ENCODE data around the gene GOT2.

GOT2 gene

DNA sequence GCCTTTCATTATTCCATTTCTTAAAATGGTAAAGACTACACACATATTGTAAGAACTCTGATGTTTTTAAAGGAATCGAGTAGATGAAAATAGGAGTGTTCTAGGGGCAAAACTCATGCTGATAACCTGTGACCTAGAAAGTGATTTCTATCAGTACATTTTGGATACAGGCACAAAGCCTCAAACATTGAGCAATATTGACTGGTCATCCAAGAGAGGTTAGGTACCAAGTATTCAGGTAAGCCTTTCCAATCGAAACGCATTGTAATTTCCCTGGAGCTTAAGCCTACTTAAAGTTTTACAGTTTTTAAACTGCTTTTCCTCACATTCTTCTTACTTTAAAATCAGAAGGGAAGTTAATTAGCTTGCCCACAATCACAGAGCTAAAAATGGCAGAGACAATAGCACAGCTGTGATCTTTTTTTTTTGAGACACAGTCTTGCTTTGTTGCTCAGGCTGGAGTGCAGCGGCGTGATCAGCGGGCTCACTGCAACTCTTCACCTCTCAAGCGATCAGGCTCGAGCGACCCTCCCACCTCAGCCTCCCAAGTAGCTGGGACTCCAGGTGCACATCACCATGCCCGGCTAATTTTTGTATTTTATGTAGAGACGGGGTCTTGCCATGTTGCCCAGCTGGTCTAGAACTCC, 3.3 kb downstream of the GOT2 start:
- H3K14ac ChIP-seq (ENCODE audit: low read length): no peak overlapping the region
- no peak overlapping the region for H2BK5ac ChIP-seq (ENCODE audit: low read length)
- H4K91ac ChIP-seq (ENCODE audit: low read depth, low read length, poor library complexity): no peak overlapping the region
- no peak overlapping the region for H3K9ac ChIP-seq (ENCODE audit: low read depth, low read length, poor library complexity)
- H3K27me3 ChIP-seq (ENCODE audit: control insufficient read depth in 3 of 3, insufficient read depth in 3 of 3, low read depth in 1 of 3, low read length in 3 of 3): no peaks in the 10 kb centered on the region
- no peak for DNase-seq (ENCODE audit: low spot score)
- peaks cover 3 to 23% of the 10 kb centered on the region in 2 donors for H3K36me3 ChIP-seq (replicated peaks in 1 of 2; ENCODE audit: control insufficient read depth in 2 of 2, insufficient read depth in 2 of 2, low read length in 2 of 2)
- no peak overlapping the region for H2BK12ac ChIP-seq (ENCODE audit: low read length)
- no peak overlapping the region for H2AK5ac ChIP-seq (ENCODE audit: low read depth, low read length)
- H4K8ac ChIP-seq (ENCODE audit: low read depth, low read length): no peak overlapping the region
- peaks cover 5 to 9% of the 10 kb centered on the region in 2 donors for H3K4me1 ChIP-seq (ENCODE audit: control insufficient read depth in 2 of 2, insufficient read depth in 1 of 2, low read depth in 1 of 2, low read length in 2 of 2)
- H3K4ac ChIP-seq (ENCODE audit: low read length): no peak overlapping the region
- no peak overlapping the region for H3K18ac ChIP-seq (ENCODE audit: low read length)
- no CpG with 5 or more reads among the region's 11 CpGs for WGBS, 2 donors (ENCODE audit: extremely low coverage in 2 of 2, insufficient read length in 2 of 2, insufficient replicate concordance in 1 of 2)
- H3K79me1 ChIP-seq (ENCODE audit: low read depth, low read length): peaks cover 5% of the 10 kb centered on the region
- H3K23ac ChIP-seq (ENCODE audit: low read depth, low read length, poor library complexity): no peak overlapping the region
- no peak overlapping the region for H3K4me2 ChIP-seq (ENCODE audit: insufficient read depth, low read length, poor library complexity, severe bottlenecking)
- H3K9me3 ChIP-seq (replicated peaks in 1 of 2; ENCODE audit: control insufficient read depth in 2 of 2, insufficient read depth in 1 of 2, low read depth in 1 of 2, low read length in 2 of 2): no peaks in the 10 kb centered on the region
- H3K27ac ChIP-seq (replicated peaks; ENCODE audit: low read length): no peak overlapping the region
- H2BK15ac ChIP-seq (ENCODE audit: low read length): no peak overlapping the region
- H3K4me3 ChIP-seq (ENCODE audit: low read length in 2 of 2): no peak overlapping the region
- no peak overlapping the region for H2BK120ac ChIP-seq (ENCODE audit: low read depth, low read length)
- no peak overlapping the region for H2AFZ ChIP-seq (ENCODE audit: low read length)

DNA sequence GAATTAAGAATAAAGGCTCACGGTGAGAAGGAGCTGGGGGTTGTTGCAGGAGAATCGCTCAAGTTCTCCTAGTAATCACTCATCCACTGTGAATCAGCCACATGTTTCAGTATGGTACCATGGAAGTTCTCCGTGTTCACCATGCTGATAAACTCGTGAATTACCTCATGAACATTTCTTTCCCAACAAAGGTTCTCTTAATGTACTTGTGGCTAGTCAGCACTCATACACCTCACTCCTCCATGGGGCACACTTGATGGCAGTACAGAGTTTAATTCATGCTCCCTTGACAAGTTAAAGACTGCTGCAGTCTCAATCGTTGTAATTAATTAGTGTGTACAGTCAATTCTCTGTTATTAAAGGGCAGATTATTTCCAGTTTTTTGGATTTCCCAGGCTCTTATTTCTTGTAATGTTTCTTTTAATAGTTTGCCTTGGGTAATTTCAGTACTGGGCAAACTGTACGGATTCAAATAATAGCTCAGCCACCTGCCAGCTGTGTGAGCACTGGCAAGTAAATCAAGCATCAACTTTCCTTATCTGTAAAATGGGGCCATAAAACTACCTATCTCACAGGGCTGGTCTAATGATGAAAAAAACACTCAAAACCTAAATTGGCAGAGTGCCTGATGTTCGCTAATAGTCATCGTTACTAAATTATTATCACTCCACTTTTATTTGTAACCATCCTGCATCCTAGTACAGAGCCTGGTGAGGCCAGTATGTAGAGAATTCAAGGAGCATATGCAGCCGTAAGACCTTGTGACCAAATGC, 6.1 kb downstream of the GOT2 start:
- Histone ChIP-seq H2BK120ac (ENCODE audit: low read depth, low read length) (no peak overlapping the region), H3K36me3 (replicated peaks in 1 of 2; ENCODE audit: control insufficient read depth in 2 of 2, insufficient read depth in 2 of 2, low read length in 2 of 2) (peaks cover 6 to 40% of the 10 kb centered on the region in 2 donors), H4K91ac (ENCODE audit: low read depth, low read length, poor library complexity) (no peak overlapping the region), H3K79me1 (ENCODE audit: low read depth, low read length) (no peaks in the 10 kb centered on the region), H3K27me3 (ENCODE audit: control insufficient read depth in 3 of 3, insufficient read depth in 3 of 3, low read depth in 1 of 3, low read length in 3 of 3) (no peaks in the 10 kb centered on the region), H3K9ac (ENCODE audit: low read depth, low read length, poor library complexity) (no peak overlapping the region), H3K18ac (ENCODE audit: low read length) (no peak overlapping the region), H2BK5ac (ENCODE audit: low read length) (no peak overlapping the region), H2BK15ac (ENCODE audit: low read length) (no peak overlapping the region), H3K27ac (replicated peaks; ENCODE audit: low read length) (no peak overlapping the region), H2AFZ (ENCODE audit: low read length) (no peak overlapping the region), H3K14ac (ENCODE audit: low read length) (no peak overlapping the region), H3K23ac (ENCODE audit: low read depth, low read length, poor library complexity) (no peak overlapping the region), H2BK12ac (ENCODE audit: low read length) (no peak overlapping the region), H3K4ac (ENCODE audit: low read length) (no peak overlapping the region), H3K9me3 (replicated peaks in 1 of 2; ENCODE audit: control insufficient read depth in 2 of 2, insufficient read depth in 1 of 2, low read depth in 1 of 2, low read length in 2 of 2) (no peaks in the 10 kb centered on the region), H3K4me3 (ENCODE audit: low read length in 2 of 2) (no peak overlapping the region), H4K8ac (ENCODE audit: low read depth, low read length) (no peak overlapping the region), H3K4me1 (ENCODE audit: control insufficient read depth in 2 of 2, insufficient read depth in 1 of 2, low read depth in 1 of 2, low read length in 2 of 2) (peaks cover 1 to 6% of the 10 kb centered on the region in 2 donors), H2AK5ac (ENCODE audit: low read depth, low read length) (no peak overlapping the region), H3K4me2 (ENCODE audit: insufficient read depth, low read length, poor library complexity, severe bottlenecking) (no peak overlapping the region)
- WGBS, 2 donors (ENCODE audit: extremely low coverage in 2 of 2, insufficient read length in 2 of 2, insufficient replicate concordance in 1 of 2): no CpG with 5 or more reads among the region's 9 CpGs
- DNase-seq (ENCODE audit: low spot score): no peak

DNA sequence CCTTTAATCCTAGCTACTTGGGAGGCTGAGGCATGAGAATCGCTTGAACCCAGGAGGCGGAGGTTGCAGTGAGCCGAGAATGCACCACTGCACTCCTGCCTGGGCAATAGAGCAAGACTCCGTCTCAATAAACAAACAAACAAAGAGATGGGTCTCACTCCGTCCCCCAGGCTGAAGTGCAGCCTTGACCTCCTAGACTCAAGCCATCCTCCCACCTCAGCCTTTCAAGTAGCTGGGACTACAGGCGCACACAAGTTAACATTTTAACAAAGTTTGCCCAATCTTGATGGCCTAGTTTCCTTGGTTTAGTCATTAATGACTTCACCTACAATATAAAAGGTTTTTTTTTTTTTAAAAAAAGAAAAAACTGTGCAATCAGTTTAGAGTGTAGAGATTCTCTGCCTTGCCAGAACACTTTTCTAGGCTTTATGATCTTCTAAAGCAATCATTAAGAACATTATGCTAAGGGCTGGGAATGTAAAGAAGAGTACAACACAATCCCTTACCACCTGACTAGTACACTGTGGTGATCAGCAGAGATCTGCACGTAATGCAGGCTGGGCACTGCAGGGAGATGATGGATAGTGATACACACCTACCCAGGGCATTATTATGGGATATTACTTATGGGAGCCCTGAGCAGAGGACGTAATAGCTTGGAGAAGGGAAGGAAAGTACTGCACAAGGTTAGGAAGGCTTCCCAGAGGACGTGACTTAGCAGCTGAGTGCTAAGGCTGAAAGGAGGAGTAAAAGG, 6.9 kb downstream of the GOT2 start:
- no peak overlapping the region for H3K18ac ChIP-seq (ENCODE audit: low read length)
- no peak overlapping the region for H2BK120ac ChIP-seq (ENCODE audit: low read depth, low read length)
- H3K36me3 ChIP-seq (replicated peaks in 1 of 2; ENCODE audit: control insufficient read depth in 2 of 2, insufficient read depth in 2 of 2, low read length in 2 of 2): peaks cover 9 to 42% of the 10 kb centered on the region in 2 donors
- H4K8ac ChIP-seq (ENCODE audit: low read depth, low read length): no peak overlapping the region
- no peak overlapping the region for H2AFZ ChIP-seq (ENCODE audit: low read length)
- H3K27ac ChIP-seq (replicated peaks; ENCODE audit: low read length): no peak overlapping the region
- peaks cover 0 to 1% of the 10 kb centered on the region in 2 donors for H3K4me1 ChIP-seq (ENCODE audit: control insufficient read depth in 2 of 2, insufficient read depth in 1 of 2, low read depth in 1 of 2, low read length in 2 of 2)
- no peak for DNase-seq (ENCODE audit: low spot score)
- H3K9ac ChIP-seq (ENCODE audit: low read depth, low read length, poor library complexity): no peak overlapping the region
- no CpG with 5 or more reads among the region's 9 CpGs for WGBS, 2 donors (ENCODE audit: extremely low coverage in 2 of 2, insufficient read length in 2 of 2, insufficient replicate concordance in 1 of 2)
- H2AK5ac ChIP-seq (ENCODE audit: low read depth, low read length): no peak overlapping the region
- H2BK15ac ChIP-seq (ENCODE audit: low read length): no peak overlapping the region
- no peak overlapping the region for H2BK5ac ChIP-seq (ENCODE audit: low read length)
- H3K79me1 ChIP-seq (ENCODE audit: low read depth, low read length): no peaks in the 10 kb centered on the region
- no peak overlapping the region for H4K91ac ChIP-seq (ENCODE audit: low read depth, low read length, poor library complexity)
- no peak overlapping the region for H2BK12ac ChIP-seq (ENCODE audit: low read length)
- H3K4me2 ChIP-seq (ENCODE audit: insufficient read depth, low read length, poor library complexity, severe bottlenecking): no peak overlapping the region
- H3K14ac ChIP-seq (ENCODE audit: low read length): no peak overlapping the region
- H3K23ac ChIP-seq (ENCODE audit: low read depth, low read length, poor library complexity): no peak overlapping the region
- H3K4ac ChIP-seq (ENCODE audit: low read length): no peak overlapping the region
- no peaks in the 10 kb centered on the region for H3K9me3 ChIP-seq (replicated peaks in 1 of 2; ENCODE audit: control insufficient read depth in 2 of 2, insufficient read depth in 1 of 2, low read depth in 1 of 2, low read length in 2 of 2)
- no peak overlapping the region for H3K4me3 ChIP-seq (ENCODE audit: low read length in 2 of 2)
- no peaks in the 10 kb centered on the region for H3K27me3 ChIP-seq (ENCODE audit: control insufficient read depth in 3 of 3, insufficient read depth in 3 of 3, low read depth in 1 of 3, low read length in 3 of 3)

DNA sequence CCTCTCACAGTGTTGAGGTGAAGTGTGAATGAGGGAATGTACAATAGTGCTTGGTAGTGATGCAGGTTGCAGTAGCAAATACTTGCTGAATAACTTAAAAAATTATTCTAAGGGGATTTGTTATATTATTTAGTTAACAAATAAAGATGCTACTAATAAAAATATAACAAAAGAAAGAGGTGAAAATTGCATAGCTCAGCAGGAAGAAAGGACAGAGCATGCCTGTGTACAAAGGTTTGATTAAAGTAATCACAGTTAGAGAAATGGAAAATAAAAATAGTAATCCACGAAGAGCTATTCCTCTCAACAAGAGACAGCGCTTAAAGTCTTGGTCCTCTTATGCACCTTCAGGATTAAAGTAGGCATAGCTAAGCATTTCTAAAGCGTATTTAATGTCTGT, 11.0 kb downstream of the GOT2 start:
- Histone ChIP-seq H4K8ac (ENCODE audit: low read depth, low read length) (no peak overlapping the region), H3K36me3 (replicated peaks in 1 of 2; ENCODE audit: control insufficient read depth in 2 of 2, insufficient read depth in 2 of 2, low read length in 2 of 2) (peaks cover 16 to 64% of the 10 kb centered on the region in 2 donors), H3K4me3 (ENCODE audit: low read length in 2 of 2) (no peak overlapping the region), H3K79me1 (ENCODE audit: low read depth, low read length) (no peaks in the 10 kb centered on the region), H2BK120ac (ENCODE audit: low read depth, low read length) (no peak overlapping the region), H3K4me1 (ENCODE audit: control insufficient read depth in 2 of 2, insufficient read depth in 1 of 2, low read depth in 1 of 2, low read length in 2 of 2) (no peaks in the 10 kb centered on the region), H2BK15ac (ENCODE audit: low read length) (no peak overlapping the region), H2BK5ac (ENCODE audit: low read length) (no peak overlapping the region), H3K14ac (ENCODE audit: low read length) (no peak overlapping the region), H3K18ac (ENCODE audit: low read length) (no peak overlapping the region), H3K27ac (replicated peaks; ENCODE audit: low read length) (no peak overlapping the region), H3K4me2 (ENCODE audit: insufficient read depth, low read length, poor library complexity, severe bottlenecking) (no peak overlapping the region), H2AFZ (ENCODE audit: low read length) (no peak overlapping the region), H3K9me3 (replicated peaks in 1 of 2; ENCODE audit: control insufficient read depth in 2 of 2, insufficient read depth in 1 of 2, low read depth in 1 of 2, low read length in 2 of 2) (no peaks in the 10 kb centered on the region), H3K27me3 (ENCODE audit: control insufficient read depth in 3 of 3, insufficient read depth in 3 of 3, low read depth in 1 of 3, low read length in 3 of 3) (no peaks in the 10 kb centered on the region), H3K23ac (ENCODE audit: low read depth, low read length, poor library complexity) (no peak overlapping the region), H3K4ac (ENCODE audit: low read length) (no peak overlapping the region), H3K9ac (ENCODE audit: low read depth, low read length, poor library complexity) (no peak overlapping the region), H2BK12ac (ENCODE audit: low read length) (no peak overlapping the region), H2AK5ac (ENCODE audit: low read depth, low read length) (no peak overlapping the region), H4K91ac (ENCODE audit: low read depth, low read length, poor library complexity) (no peak overlapping the region)
- no CpG with 5 or more reads among the region's 3 CpGs for WGBS, 2 donors (ENCODE audit: extremely low coverage in 2 of 2, insufficient read length in 2 of 2, insufficient replicate concordance in 1 of 2)
- no peak for DNase-seq (ENCODE audit: low spot score)

Data from neuronal stem cell (in vitro differentiated cells).